ENCODE measurements around the gene TBC1D10A.

TBC1D10A gene

DNA sequence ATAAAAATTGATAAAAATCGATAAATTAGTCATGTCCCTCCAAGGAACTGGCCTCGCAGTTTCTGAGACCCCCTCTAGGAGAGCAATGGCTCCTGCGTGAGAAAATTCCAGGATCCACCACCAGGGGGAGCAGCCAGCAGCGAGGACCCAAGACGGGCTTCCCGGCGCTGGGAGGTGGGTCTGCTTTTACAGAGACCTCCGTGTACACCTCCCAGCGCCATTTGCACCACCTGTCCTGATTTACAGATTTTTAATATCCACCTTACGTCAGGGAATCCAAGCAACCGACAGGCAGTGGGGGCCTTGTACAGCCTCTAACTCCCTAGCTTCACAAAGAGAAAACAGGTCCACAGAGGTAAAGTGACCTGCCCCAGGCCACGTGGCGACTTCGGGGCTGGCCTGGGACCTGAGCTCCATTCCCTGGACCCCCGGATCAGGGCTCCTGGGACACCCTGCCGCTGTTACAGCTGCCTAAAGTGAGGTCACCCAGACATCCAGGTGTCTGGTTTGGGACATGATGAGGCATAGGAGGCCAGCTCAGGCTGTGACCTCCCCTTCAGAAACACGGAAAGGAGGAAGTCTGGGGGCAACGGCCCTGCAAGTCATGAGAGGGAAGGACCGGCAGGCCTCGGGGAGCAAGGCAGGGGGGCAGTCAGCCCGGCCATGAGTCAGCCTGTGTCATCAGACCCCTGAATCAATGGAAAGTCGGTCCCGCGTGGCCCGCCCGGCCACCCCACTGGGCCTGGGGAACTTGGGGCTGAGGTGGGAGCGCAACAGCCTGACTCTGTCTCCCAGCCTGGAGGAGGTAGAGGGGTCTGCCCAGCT is 63.6 kb downstream of the TBC1D10A start:
- DNase-seq, result peak; percentile 85 to 86

DNA sequence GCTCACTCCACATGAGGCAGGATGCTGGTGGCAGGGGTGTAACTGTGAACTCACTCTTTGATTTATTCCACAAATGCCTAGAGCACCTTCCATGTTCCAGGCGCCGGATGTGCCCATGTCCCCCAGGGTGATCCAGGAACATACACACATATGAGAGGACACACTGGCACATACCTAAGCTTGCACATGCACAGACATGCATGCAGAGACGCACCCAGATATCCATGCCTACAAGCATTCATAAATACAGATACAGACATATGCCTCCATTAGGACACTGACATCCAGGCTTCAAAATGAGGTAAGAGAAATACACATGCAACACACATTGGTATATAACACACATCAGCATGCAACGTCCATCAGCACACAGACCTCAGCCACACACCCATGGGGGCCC is 64.6 kb downstream of the TBC1D10A start:
- no peak for DNase-seq

DNA sequence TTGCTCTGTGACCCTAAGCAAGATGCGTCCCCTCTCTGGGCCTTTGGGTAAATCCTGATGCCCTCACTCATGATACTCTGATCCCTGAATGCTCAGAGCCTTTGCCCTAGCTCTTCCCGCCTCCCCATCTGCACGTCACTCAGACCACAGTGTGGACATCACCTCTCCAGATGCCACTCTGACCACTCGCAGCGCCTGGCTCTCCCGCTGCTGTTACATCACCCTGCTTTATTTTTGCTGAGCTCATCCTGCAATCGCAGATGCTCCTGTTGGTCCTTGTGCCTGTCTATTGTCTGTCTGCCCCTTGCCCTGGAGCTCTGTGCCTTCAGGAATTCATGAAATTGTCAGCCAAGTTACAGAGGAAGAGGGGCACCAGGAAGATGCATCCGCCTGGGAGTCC is 65.6 kb downstream of the TBC1D10A start:
- DNase-seq, result no peak

DNA sequence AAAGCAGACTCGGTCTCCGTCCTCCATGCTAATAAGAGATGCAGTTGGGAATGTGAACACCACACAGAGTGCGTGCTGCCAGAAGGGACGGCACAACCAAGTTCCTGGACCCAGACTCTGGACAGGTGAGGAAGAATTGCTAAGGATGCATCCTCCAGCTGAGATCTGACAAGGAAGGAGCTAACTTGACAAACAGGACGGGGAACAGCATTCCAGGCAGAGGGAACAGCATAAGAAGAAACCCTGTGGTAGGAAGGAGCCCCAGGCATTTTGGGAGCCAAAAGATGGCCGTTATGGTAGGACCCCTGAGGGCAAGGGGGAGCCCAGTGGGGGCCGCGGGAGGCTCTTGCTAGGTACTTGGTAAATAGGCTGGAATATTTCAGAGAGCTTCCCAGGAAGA is 66.1 kb downstream of the TBC1D10A start:
- DNase-seq, result no peak

DNA sequence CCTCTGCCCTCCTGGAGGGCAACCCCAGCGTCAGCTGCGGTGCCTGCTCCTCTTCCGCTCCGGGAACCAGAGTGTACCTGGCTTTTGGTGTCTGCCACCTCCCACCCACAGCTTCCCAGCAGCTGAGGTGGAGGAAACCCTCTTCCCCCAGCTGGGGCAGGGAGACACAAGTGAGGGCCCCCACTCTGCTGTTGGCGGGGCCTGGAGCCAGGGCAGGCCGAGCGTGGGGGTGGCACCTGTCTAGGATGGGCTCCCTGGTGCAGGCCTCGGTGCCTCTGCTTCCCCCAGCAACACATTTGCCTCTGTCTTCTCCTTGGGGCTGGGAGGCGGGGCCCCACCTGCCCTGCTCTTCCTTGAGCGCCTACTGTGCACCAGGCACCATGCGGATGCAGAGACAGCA is 66.5 kb downstream of the TBC1D10A start:
- no peak for DNase-seq

DNA sequence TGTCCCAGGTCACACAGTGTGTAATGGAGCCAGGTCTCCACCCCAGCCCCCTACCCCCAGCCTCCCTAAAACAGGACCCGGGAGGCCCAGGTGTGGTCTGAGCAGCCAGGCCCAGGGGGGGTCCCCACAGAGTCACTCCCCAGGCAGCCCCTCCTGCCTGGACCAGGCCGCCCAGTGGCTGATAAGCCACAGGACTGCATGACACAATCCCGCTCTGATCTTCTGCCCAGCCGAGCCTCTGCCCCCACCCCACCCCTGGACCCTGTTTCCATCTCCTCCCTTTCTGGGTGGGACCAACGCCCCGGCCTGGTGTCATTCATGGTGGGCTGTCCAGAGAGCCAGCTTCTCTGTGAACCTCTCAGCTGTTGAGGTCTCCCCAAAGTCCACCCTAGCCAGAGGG is 72.4 kb downstream of the TBC1D10A start:
- no peak for DNase-seq

DNA sequence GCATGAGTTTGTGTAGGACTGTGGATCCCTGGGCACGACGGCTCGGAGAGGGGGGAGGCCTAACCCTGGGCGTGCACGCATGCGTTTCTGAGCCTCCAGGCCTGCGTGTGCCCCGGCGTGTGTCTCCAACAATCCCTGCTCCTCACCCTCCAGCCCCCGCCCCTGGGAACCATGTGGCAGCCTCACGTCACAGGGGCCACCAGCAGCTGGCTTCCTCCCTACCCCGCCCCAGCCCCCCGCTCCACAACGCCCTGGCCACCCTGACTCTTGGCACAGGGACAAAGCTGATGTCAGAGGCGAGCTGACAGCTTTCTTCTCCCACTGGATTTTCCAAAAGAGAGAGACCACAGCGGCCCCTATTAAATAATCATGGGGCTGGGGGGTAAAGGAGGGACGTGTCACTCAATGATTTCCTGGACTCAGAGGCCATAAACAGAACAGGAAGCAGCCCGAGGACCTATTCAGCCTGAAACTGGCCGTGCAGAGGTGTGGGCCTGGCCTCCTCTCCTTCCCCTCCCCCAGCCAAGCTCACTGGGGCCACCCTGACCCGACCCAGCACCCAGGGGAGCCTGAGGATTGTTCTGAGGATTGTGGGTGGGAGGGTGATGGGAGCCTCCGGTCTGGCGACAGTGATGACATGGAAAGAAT is 73.4 kb downstream of the TBC1D10A start:
- DNase-seq, result no peak

DNA sequence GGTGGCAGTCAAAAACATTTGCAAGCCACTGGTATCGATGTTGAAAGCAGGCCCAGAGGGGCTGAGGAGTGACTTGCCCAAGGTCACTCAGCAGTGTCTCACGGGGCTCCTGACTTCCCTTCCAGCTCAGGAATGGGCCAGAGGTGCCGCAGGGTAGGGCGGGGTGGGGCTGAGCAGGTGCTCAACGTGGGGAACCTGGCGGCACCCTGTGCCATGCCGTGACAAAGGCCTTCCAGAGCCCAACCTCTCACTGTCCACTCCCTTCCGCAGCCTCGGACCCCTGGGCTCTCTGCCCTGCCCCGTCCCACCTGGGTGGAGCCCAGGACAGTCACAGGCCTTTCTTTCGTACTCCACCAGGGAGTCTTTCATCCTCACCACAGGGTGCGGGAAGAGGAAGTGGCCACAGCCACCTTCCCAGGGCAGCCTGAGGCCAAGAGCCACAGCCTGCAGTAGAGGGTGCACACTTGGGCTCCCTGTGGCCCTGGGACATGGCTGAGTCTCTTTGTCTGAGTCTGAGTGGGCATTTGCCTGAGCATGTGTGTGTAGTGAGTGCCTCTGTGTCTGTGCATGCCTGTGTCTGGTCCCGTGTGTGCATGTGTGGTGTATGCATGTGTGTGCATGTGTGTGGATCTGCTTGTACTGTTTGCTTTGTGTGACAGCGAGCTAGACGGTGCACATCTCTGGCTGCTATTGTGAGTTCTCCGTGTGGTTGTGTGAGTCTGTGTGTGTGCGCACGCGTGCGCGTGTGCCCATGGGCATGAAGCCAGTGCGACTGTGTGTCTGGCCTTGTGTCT is 74.1 kb downstream of the TBC1D10A start:
- no peak for DNase-seq

DNA sequence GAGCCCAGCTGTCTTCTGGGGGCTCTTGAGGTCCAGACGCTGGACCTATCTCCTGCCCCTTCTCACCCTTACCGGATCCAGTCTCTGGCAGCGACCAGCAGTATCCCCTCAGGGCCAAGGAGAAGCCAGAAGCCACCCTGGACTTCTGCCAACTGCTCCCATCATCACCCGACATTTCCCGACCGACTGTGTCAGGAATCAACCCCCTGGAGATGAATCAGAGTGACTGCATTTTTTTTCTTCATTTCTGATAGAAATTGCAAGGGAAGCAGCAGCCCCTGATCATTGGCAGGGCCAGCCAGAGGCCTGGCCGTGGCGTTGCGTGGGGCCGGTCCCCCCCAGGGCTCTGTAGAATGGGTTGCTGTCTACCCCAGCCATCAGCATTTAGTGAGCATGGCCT is 75.0 kb downstream of the TBC1D10A start:
- no peak for DNase-seq

DNA sequence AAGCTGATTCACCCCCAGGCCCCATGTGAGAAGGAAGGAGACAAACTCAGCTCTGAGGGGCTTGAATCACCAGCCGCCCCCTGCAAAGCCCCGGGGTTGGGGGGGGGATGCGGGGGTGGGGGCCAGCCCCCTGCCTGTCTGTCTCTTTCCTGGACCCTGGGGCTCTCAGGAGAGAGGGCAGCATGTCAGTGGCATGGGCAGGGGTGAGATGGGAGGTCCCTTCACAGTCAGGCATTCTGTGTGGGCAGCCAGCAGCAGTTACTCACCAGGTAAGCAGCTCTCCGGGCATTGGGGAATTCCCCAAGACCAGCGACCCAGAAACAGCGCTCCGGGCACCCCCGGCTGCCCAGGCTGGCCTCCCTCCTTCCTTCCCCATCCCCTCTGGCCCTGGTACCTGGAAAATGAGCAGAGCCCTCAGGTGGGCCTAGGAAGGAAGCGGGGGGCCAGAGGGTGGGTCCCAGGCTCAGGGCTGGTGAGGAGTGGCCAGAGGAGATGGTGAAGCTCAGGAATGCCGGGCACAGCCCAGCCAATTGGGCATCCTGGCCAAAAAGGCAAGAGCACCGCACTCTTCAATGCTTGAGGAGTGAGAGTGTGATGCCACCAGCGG is 76.0 kb downstream of the TBC1D10A start:
- DNase-seq, result peak in 1 of 2 donors; percentile 39

DNA sequence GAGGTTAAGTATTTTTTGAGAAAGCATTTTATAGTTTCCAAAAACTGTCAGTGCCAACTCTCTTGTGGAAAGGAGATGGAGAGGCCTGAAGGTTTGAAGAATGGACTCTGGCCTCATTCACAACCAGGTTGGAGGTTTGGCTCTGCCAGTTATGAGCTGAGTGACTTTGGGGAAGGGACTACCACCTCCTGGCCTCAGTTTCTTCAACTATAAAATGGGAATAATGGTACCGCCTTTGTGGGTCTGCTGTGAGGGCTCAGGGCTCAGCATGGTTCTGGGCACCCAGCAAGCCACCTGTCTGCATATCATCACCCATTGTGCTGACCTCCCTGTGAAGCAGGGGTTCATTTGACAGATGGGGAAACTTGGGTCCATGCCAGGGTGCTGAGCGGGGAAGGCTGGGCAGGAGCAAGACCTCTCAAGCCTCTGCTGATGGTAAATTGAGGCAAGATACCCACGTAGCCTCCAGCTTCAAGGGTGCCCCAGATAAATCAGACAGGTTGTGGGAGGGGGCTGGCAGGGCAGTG is 76.6 kb downstream of the TBC1D10A start:
- DNase-seq, result no peak

DNA sequence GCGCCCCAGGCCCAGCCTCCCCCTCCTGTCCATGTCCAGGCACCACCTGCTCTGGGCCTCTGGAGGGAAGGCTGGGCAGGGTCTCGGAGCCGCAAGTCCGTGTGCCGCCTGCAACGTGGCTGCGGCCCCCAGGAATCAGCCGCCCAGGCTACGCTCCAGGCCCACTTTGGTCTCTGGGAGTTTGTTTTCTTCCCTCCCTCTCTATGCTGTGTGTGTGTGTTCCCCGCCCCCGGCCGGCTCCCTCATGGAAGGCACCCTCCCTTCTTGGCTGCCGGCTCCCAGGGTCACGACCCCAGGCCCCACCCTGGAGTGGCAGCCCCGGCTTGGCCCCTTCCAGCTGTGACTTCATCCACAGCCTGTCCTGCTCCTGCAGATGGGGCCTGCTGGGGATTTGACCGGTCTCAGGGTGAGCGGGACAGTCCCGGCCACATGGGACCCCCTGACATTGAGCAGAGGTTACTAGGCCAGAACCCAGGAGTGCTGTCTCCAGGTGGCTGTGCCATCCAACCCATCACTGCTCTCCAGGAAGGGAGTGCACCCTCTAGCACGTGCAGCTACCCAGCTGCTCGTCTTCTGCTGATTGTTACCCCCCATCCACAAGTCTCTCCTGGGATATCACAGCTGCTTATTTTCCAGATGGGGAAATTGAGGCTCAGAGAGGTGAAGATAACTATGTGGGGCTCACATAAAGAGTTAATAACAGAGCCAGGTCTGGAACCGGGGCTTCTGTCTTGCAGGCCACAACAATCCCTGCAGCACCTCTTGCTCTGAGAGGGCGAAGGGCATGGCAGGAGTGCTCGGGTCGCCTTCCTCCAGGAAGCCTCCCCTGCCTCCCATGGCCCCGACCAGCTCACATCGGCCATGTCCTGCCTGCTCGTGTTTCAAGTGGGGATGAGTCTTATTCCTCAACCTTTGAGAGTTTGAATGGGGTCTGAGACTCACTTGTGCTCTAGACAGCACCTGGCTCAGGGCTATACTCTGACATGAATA is 77.4 kb downstream of the TBC1D10A start:
- DNase-seq, result no peak

DNA sequence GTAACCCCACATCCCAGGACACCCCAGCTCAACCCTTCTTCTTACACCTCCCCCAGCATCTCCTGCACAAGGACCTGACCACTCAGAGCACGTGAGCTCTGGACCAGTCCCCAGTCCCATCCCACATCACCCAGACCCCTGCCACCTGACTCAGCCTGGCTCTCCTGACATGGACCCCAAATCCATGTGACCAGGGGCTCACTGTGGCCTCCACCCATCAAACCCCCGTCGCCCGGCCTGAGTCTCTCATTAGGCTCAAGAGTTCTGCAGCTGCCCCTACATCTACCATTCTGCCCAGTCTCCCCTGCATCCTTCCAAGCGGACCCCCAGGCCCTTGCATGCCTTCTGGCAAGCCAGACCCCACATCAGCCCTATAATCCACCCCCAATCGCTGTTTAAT is 78.3 kb downstream of the TBC1D10A start:
- DNase-seq, result no peak

DNA sequence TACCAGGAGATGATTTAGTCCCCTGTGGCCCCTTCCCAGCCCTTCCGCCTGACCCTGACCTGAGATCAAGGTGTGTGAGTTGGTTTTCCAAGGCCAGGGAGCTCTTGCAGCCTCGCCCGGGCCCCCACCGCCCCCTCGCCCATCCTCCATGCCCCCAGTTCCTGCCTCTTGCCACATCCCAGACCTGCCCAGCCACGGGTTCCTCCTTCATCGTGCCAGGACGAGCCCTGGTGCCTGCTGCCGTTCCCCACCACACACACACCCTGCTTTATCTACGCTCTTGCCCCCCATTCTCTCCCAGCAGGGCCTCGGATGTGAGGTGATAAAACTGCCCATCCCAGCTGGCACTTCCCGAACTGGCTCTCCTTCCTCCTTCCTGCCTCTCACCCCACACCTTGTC is 78.8 kb downstream of the TBC1D10A start:
- no peak for DNase-seq

DNA sequence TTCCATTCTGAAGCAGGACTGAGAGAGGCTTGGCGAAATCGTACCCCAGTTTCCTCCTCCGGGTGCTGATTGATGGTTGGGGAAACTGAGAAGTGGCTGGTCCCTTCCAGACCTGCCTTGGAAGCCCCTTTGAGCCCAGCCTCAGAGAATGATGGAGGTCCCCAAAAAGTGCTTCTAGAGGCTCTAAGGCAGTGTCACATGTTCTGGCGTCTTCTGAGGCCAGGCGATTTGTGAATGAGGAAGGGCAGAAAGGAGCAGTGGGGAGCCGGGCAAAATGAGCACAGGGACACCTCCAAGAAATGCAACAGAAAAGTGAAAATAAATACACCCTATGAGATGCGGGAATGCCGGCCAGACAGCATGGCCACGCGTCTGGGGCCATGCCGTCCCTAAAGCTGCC is 79.2 kb downstream of the TBC1D10A start:
- DNase-seq, result no peak

DNA sequence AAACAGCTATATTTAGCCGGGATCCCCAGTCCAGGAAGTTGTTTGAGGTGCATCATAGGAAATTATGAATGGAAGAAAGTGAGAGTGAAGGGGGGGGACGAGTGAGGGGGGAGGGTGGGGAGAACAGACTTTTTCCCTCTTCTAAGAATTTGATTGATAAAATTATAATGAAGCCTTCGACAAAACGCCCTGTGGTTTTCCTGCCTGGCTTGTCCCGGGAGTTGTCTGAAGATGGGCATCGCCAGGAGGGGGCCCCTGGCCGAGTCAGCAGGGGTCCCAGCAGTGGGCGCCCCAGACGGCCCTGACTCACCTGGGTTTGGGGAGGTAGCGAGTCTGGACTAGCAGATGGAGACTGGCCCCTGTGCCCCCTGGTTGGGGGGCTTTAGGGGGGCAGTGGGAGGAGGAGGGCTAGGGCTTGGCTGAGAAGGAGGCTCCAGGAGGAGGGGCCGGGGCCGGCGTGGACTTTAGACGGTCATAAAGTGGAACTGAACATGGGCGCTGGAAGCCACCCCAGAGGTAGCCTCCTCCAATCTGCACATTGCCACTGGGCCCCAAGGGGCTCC is 79.8 kb downstream of the TBC1D10A start:
- no peak for DNase-seq

DNA sequence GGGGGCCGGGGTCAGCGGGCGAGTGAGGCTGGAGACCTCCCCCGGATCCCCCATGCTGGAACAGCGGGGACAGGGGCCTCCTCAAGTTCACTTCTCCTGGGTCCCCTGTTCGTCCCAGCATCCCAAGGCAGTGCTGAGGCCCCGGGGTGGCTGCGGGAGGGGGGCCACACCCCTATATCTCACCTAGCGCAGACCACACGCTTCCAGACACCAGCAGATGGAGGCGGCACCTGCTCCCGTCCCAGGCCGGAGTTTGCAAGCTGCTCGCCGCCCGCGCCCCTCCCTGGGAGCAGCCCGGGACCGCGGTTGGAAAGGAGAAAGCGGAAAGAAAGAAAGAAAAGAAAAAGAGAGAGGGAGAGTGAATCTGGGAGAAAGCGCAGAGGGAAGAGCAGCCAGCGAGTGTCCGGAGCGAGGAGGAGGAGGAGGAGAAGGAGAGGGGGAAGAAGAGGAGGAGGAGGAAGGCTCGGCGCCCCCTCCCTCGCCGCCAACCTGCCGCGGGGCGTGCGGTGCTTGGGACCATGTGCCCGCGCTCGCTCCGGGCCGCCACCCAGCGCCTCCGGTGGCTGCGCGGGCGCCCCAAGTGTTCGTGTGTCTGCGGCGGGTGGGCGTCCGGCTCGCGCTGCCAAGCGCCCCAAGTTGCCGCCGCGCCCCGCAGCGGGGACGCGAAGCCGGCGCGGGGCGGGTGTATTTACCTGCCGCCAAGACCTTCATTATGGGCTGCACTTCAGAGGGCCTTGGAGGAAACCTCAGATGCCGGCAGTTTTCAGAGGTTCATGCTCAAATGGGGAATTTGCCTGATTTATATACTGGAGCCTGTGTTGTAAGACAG is 80.5 kb downstream of the TBC1D10A start, which contains the start of gene LIF:
Gene LIF, minus strand, starts transcription at position 775 of the 829 bp plus-strand sequence. Its CDS starts 64 bp downstream, at position 711.
- DNase-seq, result peak; percentile 48 to 52

DNA sequence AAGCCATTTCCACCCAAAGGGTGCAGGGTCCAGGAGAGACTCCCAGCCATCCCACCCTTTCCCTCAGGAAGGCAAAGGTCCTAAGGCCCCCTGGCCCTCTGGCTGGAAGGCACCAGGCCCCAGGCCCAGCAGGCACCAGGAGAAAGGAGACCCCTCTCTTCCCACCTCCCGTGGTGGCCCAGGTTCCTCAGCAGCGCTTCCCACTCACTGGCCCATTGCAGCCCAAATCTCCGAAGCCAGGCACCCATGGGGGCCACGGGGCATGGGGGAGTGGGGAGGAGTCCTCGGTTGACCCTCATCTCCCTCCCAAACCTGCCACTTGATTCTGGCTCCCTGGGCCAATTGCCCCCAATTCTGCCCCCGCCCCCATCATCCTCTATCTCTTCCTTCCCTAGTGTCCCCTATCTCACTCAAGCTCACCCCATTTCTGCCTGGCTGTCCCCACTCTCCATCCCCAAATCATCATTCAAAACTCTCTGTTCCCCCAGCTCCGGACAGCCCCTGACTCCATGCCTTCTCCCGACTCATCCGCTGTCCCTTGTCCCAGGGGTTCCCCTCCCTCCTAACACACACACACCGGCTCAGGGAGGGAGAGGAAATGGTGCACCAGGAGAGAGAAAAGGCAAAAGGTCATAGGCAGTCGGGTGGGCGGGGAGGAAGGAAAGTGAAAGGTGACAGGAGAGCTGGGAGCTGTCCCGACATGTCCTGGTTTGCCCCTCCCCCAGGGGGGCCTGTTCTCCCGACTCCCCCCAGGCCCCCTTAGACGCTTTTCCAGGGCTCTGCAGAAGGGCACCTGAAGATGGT is 81.4 kb downstream of the TBC1D10A start:
- no peak for DNase-seq

DNA sequence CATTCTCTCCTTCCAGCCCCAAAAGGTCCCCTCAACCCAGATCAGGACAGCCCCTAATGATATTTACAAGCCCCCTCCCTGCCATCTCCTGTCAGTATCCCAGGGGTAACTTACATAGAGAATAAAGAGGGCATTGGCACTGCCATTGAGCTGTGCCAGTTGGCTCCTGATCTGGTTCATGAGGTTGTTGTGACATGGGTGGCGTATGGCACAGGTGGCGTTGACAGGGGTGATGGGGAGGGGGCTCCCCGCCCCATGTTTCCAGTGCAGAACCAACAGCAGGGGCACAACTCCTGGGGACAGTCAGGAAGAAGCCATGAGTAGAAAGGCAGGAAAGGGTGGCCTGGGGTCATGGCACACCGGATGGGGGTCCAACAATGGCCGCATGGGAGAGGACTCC is 82.1 kb downstream of the TBC1D10A start:
- DNase-seq, result no peak

Measured in stimulated activated CD4-positive, alpha-beta T cell treated with anti-CD3 and anti-CD28 coated beads, Interleukin-2, amount 100 ng/mL, for 48 hours (primary cell).